ENCODE data around the gene RALY.

The RALY gene

DNA sequence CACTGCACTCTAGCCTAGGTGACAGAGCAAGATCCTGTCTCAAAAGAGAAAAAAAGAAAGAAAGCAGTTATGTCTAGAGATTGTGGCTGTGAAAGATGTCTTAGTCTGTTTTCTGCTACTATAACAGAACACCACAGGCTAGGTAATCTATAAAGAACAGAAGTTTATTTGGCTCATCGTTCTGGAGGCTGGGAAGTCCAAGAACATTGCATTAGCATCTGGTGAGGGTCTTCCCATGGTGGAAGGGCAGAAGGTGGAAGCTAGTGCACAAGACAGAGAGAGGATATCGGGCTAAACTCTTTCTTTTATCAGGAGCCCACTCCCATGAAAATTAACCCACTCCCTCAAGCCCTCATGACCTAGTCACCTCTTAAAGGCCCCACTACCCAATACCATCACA, 16.2 kb upstream of the RALY start:
- DNase-seq (ENCODE audit: insufficient read length, low spot score) (no peak), FAIRE-seq (no peak)
- TF ChIP-seq, protein P1, sequence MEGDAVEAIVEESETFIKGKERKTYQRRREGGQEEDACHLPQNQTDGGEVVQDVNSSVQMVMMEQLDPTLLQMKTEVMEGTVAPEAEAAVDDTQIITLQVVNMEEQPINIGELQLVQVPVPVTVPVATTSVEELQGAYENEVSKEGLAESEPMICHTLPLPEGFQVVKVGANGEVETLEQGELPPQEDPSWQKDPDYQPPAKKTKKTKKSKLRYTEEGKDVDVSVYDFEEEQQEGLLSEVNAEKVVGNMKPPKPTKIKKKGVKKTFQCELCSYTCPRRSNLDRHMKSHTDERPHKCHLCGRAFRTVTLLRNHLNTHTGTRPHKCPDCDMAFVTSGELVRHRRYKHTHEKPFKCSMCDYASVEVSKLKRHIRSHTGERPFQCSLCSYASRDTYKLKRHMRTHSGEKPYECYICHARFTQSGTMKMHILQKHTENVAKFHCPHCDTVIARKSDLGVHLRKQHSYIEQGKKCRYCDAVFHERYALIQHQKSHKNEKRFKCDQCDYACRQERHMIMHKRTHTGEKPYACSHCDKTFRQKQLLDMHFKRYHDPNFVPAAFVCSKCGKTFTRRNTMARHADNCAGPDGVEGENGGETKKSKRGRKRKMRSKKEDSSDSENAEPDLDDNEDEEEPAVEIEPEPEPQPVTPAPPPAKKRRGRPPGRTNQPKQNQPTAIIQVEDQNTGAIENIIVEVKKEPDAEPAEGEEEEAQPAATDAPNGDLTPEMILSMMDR (IDR thresholded peaks at IDR 0.05; ENCODE audit: insufficient read depth, missing control alignments), result no peak

DNA sequence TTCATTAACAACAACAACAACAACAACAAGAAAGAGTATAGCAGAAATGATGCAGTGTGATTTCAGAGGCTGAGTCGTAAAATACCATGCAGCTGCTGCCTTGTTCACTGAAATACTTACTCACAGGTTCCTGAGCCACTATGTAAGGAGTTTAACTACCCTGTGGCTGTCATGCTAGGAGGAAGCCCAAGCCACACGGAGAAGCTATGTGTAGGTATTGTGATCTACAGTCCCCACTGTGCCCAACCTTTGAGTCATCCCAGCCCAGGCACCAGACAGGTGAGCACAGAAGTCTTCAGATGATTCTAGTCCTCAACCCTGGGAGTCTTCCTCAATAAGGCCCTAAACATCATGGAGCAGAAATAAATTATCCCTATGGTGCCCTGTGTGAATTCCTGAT, 14.6 kb upstream of the RALY start:
- TF ChIP-seq, protein P1 (IDR thresholded peaks at IDR 0.05; ENCODE audit: insufficient read depth, missing control alignments), result no peak
- DNase-seq (ENCODE audit: insufficient read length, low spot score), result no peak
- no peak for FAIRE-seq

DNA sequence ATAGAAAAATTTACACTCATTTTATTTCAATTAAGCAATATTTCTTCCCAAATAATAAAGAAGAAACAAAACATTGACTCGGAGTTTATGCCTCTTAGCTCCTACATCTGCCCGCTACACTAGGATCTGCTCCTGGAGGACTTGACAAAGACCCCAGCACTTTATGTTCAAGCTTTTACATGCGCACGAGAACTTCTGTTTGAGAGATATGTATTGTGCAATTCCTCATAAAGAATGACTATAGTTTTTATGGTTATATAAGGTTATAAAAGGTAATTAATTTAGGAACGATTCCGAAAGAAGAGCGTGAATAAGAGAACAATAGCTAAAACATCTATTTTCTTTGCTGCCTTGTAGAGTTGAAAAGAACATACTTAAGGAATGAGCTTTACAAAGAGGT, 12.4 kb upstream of the RALY start:
- FAIRE-seq (no peak), DNase-seq (ENCODE audit: insufficient read length, low spot score) (no peak)
- TF ChIP-seq, protein P1 (IDR thresholded peaks at IDR 0.05; ENCODE audit: insufficient read depth, missing control alignments), result no peak

DNA sequence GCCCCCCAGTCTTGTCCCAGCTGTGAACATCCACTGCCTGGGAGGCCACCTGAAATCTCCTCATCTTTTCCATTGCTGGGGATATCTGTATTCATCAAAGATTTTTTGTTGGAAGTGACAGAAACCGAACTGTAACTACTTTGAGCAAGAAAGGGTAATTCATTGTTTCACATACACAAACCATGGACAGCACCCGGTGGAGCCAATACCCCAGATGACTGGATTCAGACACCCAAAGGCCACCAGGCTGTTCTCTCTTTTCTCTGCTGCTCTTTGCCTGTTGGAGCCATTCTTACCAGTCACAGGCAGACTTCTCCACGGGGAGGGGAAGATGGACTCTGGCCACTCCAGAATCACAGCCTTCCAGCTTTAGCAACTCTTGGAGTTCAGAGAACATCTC, 11.7 kb upstream of the RALY start:
- FAIRE-seq (no peak), DNase-seq (ENCODE audit: insufficient read length, low spot score) (no peak)
- TF ChIP-seq, protein P1 (IDR thresholded peaks at IDR 0.05; ENCODE audit: insufficient read depth, missing control alignments), result no peak

DNA sequence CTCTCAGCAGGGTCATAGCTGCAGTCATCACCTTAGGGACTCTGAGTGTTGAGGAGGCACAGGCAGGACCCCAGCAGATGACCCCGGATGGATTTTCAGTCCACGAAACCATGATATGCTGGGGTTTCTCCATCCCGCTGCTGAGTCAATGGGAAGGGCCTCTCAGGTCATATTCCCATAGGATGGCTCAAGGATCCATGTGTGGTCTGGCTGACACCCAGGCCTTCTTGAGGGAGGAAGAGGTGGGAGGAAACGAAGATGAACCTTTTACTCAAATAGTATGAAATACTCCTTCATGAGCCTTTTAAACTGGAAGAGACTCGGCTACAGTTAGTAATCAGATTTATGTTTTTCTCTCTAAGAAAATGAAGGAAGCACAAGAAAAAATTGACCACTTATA, 10.3 kb upstream of the RALY start:
- FAIRE-seq, result no peak
- no peak for DNase-seq (ENCODE audit: insufficient read length, low spot score)
- TF ChIP-seq, protein P1 (IDR thresholded peaks at IDR 0.05; ENCODE audit: insufficient read depth, missing control alignments), result no peak

DNA sequence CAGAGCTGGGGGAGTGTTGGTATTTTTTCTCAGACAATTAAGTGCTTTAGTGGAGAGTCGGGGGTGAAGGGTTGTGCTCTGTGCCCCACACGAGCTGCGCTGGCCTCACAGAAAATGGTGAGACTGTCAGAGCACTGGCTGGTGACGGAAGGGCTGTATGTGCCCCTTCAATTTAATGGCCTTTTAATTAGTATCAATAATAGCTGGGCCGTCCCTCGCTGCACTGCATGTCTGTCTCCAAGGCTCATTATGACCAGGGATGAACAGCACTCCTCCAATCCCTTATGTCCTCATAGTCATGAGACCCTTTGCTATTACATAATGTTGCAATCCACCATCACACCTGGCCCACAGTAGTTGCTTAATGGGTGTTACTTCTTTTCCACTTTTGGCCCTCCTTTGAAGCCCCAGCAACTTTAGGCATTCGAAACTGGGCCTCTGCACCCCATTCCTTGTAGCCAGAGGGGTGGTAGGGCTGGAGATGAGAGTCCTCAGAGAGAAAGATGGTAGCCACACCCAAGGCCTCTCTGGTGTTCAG, 9.5 kb upstream of the RALY start:
- no peak for DNase-seq (ENCODE audit: insufficient read length, low spot score)
- TF ChIP-seq, protein P1 (IDR thresholded peaks at IDR 0.05; ENCODE audit: insufficient read depth, missing control alignments), result no peak
- no peak for FAIRE-seq

DNA sequence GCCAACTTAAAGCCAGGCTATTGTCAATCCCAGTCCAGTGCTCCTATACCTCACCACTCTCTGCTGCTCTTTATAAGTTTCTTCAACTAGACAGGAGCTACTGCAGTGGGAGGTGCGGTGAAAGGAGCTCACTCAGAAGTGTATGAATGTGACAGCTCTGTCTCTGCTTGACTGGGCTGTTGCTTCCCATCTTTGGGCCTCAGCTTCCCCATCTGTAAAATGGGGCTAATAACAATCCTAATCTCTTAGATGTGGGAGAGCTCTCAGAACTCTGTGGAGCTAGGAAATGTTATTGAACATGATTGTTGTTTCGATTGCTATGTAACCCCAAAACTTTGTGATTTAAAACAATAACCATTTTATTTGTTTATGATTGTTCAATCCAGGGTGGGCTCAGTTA, 8.4 kb upstream of the RALY start:
- FAIRE-seq (no peak), DNase-seq (ENCODE audit: insufficient read length, low spot score) (no peak)
- TF ChIP-seq, protein P1 (IDR thresholded peaks at IDR 0.05; ENCODE audit: insufficient read depth, missing control alignments), result no peak

Measured in D721Med (cell line).